ENCODE data around the gene CEND1. TPM values are rescaled to one million over a fixed set of nuclear protein-coding genes. Genes with fewer than 3 reads are reported as not detected.

CEND1 gene
- polyA plus RNA-seq, 1 donor (not counting 4 experiments of a cell fraction or from before 2014, with no cell fraction given): not detected

- peaks cover 19% of the 10 kb centered on the region for H3K79me2 ChIP-seq (ENCODE audit: control insufficient read depth, insufficient read depth, low read length)
- no peaks in the 10 kb centered on the region for H3K27me3 ChIP-seq (ENCODE audit: control insufficient read depth, extremely low read depth, insufficient read depth, low read length)
- dilution Hi-C loops (cut with MboI; ENCODE audit: extremely low pct_ligation_motif_present, low sequenced_read_pairs): no loop called here
- H3K4me1 ChIP-seq (ENCODE audit: control insufficient read depth, extremely low read depth, insufficient read depth, low read length): peaks cover 19% of the 10 kb centered on the region
- no peak overlapping the region for H3K27ac ChIP-seq (ENCODE audit: control insufficient read depth, insufficient read depth, low read length)
- peaks cover 2% of the 10 kb centered on the region for H3K9me1 ChIP-seq (ENCODE audit: control insufficient read depth, extremely low read depth, insufficient read depth, low read length)
- no peak overlapping the region for H3K4me2 ChIP-seq (ENCODE audit: control insufficient read depth, extremely low read depth, insufficient read depth, low read depth, low read length)
- H3K9ac ChIP-seq (ENCODE audit: control insufficient read depth, extremely low read depth, insufficient read depth, low read length): no peak overlapping the region
- DNase-seq (ENCODE audit: low read depth, low spot score): no peak
- H3K36me3 ChIP-seq (ENCODE audit: control insufficient read depth in 2 of 2, extremely low read depth in 1 of 2, insufficient read depth in 2 of 2, low read length in 2 of 2): peaks cover 0 to 7% of the 10 kb centered on the region in 2 experiments
- no peak overlapping the region for H2AFZ ChIP-seq (ENCODE audit: control insufficient read depth, low read length)
- no peaks in the 10 kb centered on the region for H4K20me1 ChIP-seq (ENCODE audit: control insufficient read depth, extremely low read depth, insufficient read depth, low read length)
- TF ChIP-seq EZH2 (IDR thresholded peaks at IDR 0.05; ENCODE audit: low read length) (no peak), CTCF (optimal IDR thresholded peaks at IDR 0.05 in 1 of 3, IDR thresholded peaks at IDR 0.05 in 1 of 3, conservative IDR thresholded peaks at IDR 0.05 in 1 of 3; ENCODE audit: extremely low read depth in 1 of 3, insufficient read depth in 2 of 3, low read length in 3 of 3) (no peak)
- no peak overlapping the region for H3K4me3 ChIP-seq (ENCODE audit: control insufficient read depth in 2 of 3, extremely low read depth in 1 of 3, insufficient read depth in 2 of 3, low read depth in 1 of 3, low read length in 3 of 3)
- H3K9me3 ChIP-seq (ENCODE audit: control insufficient read depth, low read depth, low read length): no peaks in the 10 kb centered on the region
- no peak for FAIRE-seq
These were observed 7.4 kb downstream of the CEND1 start for GRCh38 chr11:782264-783174.

DNA sequence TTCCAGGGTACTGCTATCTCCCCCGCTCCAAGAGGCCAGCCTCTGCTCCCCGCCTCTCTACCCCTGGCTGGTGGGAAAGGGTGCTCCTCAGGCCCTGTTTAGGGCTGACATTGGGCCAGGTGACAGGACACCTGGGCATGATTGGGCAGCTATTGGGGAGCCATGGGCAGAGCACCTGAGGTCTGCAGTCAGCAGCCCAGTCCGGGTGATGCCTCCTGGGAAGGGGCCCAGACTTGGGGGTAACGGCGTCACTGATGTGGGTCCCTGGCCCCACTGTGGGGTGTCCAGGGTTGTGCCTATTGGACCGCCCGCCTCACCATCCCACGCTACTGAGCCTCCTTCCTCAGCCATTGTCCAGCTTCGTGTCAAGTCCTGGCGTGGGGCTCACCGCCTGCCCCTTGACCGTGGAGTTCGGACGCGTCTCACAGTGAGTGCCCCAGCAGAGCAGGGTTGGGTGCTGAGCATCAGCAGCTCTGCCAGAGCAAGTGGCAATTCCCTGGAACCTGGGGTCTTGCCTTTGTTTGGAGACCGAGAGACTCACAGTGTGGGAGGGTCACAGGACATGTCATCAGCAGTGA is 9.8 kb downstream of the CEND1 start:
- Histone ChIP-seq H3K27me3 (ENCODE audit: control insufficient read depth, extremely low read depth, insufficient read depth, low read length) (no peaks in the 10 kb centered on the region), H3K27ac (ENCODE audit: control insufficient read depth, insufficient read depth, low read length) (no peak overlapping the region), H3K4me1 (ENCODE audit: control insufficient read depth, extremely low read depth, insufficient read depth, low read length) (peaks cover 26% of the 10 kb centered on the region), H3K79me2 (ENCODE audit: control insufficient read depth, insufficient read depth, low read length) (peaks cover 38% of the 10 kb centered on the region), H3K36me3 (ENCODE audit: control insufficient read depth in 2 of 2, extremely low read depth in 1 of 2, insufficient read depth in 2 of 2, low read length in 2 of 2) (peaks cover 0 to 7% of the 10 kb centered on the region in 2 experiments), H3K9me1 (ENCODE audit: control insufficient read depth, extremely low read depth, insufficient read depth, low read length) (peaks cover 9% of the 10 kb centered on the region), H4K20me1 (ENCODE audit: control insufficient read depth, extremely low read depth, insufficient read depth, low read length) (peaks cover 7% of the 10 kb centered on the region), H2AFZ (ENCODE audit: control insufficient read depth, low read length) (no peak overlapping the region), H3K4me2 (ENCODE audit: control insufficient read depth, extremely low read depth, insufficient read depth, low read depth, low read length) (no peak overlapping the region), H3K9ac (ENCODE audit: control insufficient read depth, extremely low read depth, insufficient read depth, low read length) (no peak overlapping the region), H3K9me3 (ENCODE audit: control insufficient read depth, low read depth, low read length) (no peaks in the 10 kb centered on the region), H3K4me3 (ENCODE audit: control insufficient read depth in 2 of 3, extremely low read depth in 1 of 3, insufficient read depth in 2 of 3, low read depth in 1 of 3, low read length in 3 of 3) (no peak overlapping the region)
- dilution Hi-C loops (cut with MboI; ENCODE audit: extremely low pct_ligation_motif_present, low sequenced_read_pairs): no loop called here
- no peak for TF ChIP-seq CTCF (optimal IDR thresholded peaks at IDR 0.05 in 1 of 3, IDR thresholded peaks at IDR 0.05 in 1 of 3, conservative IDR thresholded peaks at IDR 0.05 in 1 of 3; ENCODE audit: extremely low read depth in 1 of 3, insufficient read depth in 2 of 3, low read length in 3 of 3)
- TF ChIP-seq EZH2 (IDR thresholded peaks at IDR 0.05; ENCODE audit: low read length): no peak
- FAIRE-seq (no peak), DNase-seq (ENCODE audit: low read depth, low spot score) (no peak)

Data from keratinocyte (primary cell).